Lower leg skin (tissue), 4 donors: ENCODE measurements around the gene SF3B2. TPM values are rescaled to one million over a fixed set of nuclear protein-coding genes. Genes with fewer than 3 reads are reported as not detected.
"Not testable (repeated sequence)": the region's sequence is repeated elsewhere in the genome, so short reads cannot be mapped to it uniquely, and the experiment has no call there.

Experiments used
- DNase-seq, 2 donors: peaks; one replicate each; pipeline ENCODE4 v3.0.0-alpha.2; 2019; ENCODE audit warnings: low spot score in 2 of 2
- H3K4me3 ChIP-seq: fragments of 200-600 bp; sonication (generic); 2 replicates; pipeline ENCODE4 v1.5.1; 2017; ENCODE audit warnings: mild to moderate bottlenecking, low read depth; ENCODE audit not compliant: poor library complexity, severe bottlenecking
- POLR2A ChIP-seq, 2 donors: fragments of 450-650 bp; IDR thresholded peaks; one replicate each; pipeline ENCODE4 v1.6.1; 2016 to 2017; ENCODE audit warnings: antibody characterized with exemption in 2 of 2, mild to moderate bottlenecking in 1 of 2, moderate library complexity in 1 of 2
- WGBS, 2 donors: methylation state at CpG; one replicate each; pipeline ENCODE4 v1.1.5; 2018; 5-methylcytosine and 5-hydroxymethylcytosine counted together
- intact Hi-C: fragments of 100-400 bp; cut with DNase I; formaldehyde crosslinking; loops from one replicate; pipeline ENCODE4 v1.15.0; 2023; ENCODE audit warnings: low total_unique reads
- total RNA-seq, 4 donors: library from RNA; depleted of rRNA; stranded (reverse); fragments of >200 nt; gene quantifications; one replicate each; pipeline ENCODE4 v1.1.0, GENCODE V29; 2016
- TF ChIP-seq, protein P1 (sequence below), 3 donors: fragments of 450-650 bp; IDR thresholded peaks; one replicate each; pipeline ENCODE4 v1.5.1; 2016; ENCODE audit warnings: antibody characterized with exemption in 3 of 3, mild to moderate bottlenecking in 3 of 3, moderate library complexity in 2 of 3

SF3B2 gene
- total RNA-seq, 4 donors from 2014 or later = 94.3 to 160 (median 114) TPM

- DNase-seq = no peak
- intact Hi-C loops = no loop called here
- H3K4me3 ChIP-seq = no peak overlapping the region
- TF ChIP-seq, protein P1, sequence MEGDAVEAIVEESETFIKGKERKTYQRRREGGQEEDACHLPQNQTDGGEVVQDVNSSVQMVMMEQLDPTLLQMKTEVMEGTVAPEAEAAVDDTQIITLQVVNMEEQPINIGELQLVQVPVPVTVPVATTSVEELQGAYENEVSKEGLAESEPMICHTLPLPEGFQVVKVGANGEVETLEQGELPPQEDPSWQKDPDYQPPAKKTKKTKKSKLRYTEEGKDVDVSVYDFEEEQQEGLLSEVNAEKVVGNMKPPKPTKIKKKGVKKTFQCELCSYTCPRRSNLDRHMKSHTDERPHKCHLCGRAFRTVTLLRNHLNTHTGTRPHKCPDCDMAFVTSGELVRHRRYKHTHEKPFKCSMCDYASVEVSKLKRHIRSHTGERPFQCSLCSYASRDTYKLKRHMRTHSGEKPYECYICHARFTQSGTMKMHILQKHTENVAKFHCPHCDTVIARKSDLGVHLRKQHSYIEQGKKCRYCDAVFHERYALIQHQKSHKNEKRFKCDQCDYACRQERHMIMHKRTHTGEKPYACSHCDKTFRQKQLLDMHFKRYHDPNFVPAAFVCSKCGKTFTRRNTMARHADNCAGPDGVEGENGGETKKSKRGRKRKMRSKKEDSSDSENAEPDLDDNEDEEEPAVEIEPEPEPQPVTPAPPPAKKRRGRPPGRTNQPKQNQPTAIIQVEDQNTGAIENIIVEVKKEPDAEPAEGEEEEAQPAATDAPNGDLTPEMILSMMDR (IDR thresholded peaks at IDR 0.05) = no peak
- TF ChIP-seq POLR2A (IDR thresholded peaks at IDR 0.05) = no peak
- WGBS, 2 donors = 93% methylated on average over 4 of the region's 4 CpGs
These were observed 38.1 kb downstream of the SF3B2 start for GRCh38 chr11:66090288-66090687.

DNA sequence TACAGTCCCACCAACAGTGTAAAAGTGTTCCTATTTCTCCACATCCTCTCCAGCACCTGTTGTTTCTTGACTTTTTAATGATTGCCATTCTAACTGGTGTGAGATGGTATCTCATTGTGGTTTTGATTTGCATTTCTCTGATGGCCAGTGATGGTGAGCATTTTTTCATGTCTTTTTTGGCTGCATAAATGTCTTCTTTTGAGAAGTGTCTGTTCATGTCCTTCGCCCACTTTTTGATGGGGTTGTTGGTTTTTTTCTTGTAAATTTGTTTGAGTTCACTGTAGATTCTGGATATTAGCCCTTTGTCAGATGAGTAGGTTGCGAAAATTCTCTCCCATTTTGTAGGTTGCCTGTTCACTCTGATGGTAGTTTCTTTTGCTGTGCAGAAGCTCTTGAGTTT lies 40.0 kb downstream of the SF3B2 start:
- intact Hi-C loops, DNase-seq, H3K4me3 ChIP-seq: not testable (repeated sequence)
- 96 to 100% methylated on average over 2 of the region's 2 CpGs for WGBS, 2 donors

DNA sequence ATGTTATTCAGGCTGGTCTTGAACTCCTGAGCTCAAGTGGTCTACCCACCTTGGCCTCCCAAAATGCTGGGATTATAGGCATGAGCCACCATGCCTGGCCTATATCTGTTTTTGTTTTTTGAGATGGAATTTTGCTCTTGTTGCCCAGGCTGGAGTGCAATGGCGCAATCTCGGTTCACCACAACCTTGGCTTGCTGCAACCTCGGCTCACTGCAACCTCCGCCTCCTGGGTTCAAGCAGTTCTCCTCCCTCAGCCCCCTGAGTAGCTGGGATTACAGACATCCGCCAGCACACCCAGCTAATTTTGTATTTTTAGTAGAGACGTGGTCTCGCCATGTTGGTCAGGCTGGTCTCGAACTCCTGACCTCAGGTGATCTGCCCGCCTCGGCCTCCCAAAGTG lies 47.6 kb downstream of the SF3B2 start:
- 87 to 92% methylated on average over 10 of the region's 10 CpGs for WGBS, 2 donors
- DNase-seq, H3K4me3 ChIP-seq, intact Hi-C loops: not testable (repeated sequence)

DNA sequence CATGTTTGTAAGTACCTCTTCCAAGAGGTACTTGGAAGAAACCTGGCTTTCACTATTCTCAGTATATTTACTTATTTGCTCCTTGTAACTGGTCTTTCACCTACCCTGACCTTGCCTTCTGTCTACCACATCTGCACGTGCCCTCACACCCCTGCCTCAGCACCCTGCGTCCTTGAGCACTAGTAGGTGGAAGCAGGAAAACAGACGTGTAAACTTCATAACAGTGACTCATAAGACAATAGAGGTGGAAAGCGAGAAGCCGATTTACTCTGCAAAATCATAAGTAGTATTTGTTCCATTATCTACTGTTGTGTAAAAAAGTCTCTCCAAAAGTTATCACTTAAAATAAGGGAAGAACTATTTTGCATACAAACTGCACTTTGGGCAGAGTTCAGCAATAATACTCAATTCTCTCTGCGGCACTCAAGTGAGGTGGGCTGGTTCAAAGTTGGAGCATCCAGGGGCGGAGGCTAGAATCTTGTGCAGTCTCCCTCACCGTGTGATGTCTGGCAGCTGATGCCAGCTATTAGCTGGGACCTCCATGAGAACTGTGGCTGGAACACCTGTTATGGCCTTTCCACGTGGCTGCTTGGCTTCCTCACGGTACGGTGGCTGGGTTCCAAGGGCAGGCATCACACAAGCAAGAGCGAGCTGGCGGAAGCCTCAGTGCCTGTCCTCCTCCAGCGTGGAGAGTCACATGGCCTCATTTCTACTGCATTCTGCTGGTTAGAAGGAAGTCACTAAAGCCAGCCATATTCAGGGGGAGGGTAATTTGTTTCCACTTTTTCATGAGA lies 48.3 kb downstream of the SF3B2 start:
- TF ChIP-seq, protein P1 (IDR thresholded peaks at IDR 0.05) = no peak
- no peak overlapping the region for H3K4me3 ChIP-seq
- 28 to 29% methylated on average over 14 of the region's 14 CpGs for WGBS, 2 donors
- DNase-seq = peak; percentile 77 to 91
- intact Hi-C loops = no loop called here

DNA sequence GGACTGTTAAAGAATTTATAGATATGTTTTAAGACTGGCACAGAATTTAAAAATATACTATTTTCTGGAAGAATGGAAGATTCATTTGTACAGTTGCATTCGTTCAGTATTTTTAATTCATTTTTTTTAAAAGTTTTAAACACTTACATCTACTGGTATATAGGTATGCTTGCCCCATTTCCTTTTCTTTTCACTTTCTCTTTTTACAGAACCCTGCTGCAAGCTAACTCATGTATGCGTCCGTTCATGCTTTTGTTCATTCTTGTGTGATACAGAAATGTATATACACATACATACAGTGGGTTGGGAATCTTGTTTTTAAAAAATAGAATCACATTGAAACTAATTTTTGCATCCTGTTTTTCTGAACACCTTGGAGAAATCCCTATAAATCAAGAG lies 48.9 kb downstream of the SF3B2 start:
- DNase-seq = no peak
- intact Hi-C loops = no loop called here
- no peak overlapping the region for H3K4me3 ChIP-seq
- TF ChIP-seq, protein P1 (IDR thresholded peaks at IDR 0.05) = no peak
- no peak for TF ChIP-seq POLR2A (IDR thresholded peaks at IDR 0.05)
- 77 to 79% methylated on average over 3 of the region's 3 CpGs for WGBS, 2 donors

GRCh38 chr11:66104057-66104638 lies 52.0 kb downstream of the SF3B2 start:
- no peak for DNase-seq
- WGBS, 2 donors = 79 to 82% methylated on average over 4 of the region's 4 CpGs
- TF ChIP-seq, protein P1 (IDR thresholded peaks at IDR 0.05) = no peak
- no peak for TF ChIP-seq POLR2A (IDR thresholded peaks at IDR 0.05)
- no peak overlapping the region for H3K4me3 ChIP-seq
- intact Hi-C loops = no loop called here
